Measurements from ENCODE around the gene AGBL4.
"Not testable (repeated sequence)": the region's sequence is repeated elsewhere in the genome, so short reads cannot be mapped to it uniquely, and the experiment has no call there.

AGBL4 gene

GRCh38 chr1:49160677-49161076, 863.1 kb downstream of the AGBL4 start:
- DNase-seq = no peak

GRCh38 chr1:49136738-49137251, 887.0 kb downstream of the AGBL4 start:
- no peak for DNase-seq

GRCh38 chr1:49125746-49126145, 898.0 kb downstream of the AGBL4 start:
- no peak for DNase-seq

GRCh38 chr1:49111931-49112330, 911.8 kb downstream of the AGBL4 start:
- DNase-seq = no peak

GRCh38 chr1:49106445-49106844, 917.3 kb downstream of the AGBL4 start:
- DNase-seq = no peak

- no peak for DNase-seq
These were observed 919.2 kb downstream of the AGBL4 start for GRCh38 chr1:49104575-49104974.

GRCh38 chr1:49102752-49103151, 921.0 kb downstream of the AGBL4 start:
- peak; percentile 35 for DNase-seq

GRCh38 chr1:49098866-49099265, 924.9 kb downstream of the AGBL4 start:
- no peak for DNase-seq

- DNase-seq = no peak
These were observed 937.4 kb downstream of the AGBL4 start for GRCh38 chr1:49086327-49086726.

GRCh38 chr1:49085079-49085478, 938.7 kb downstream of the AGBL4 start:
- DNase-seq = no peak

- DNase-seq = no peak
These were observed 963.0 kb downstream of the AGBL4 start for GRCh38 chr1:49060766-49061165.

- no peak for DNase-seq
These were observed 964.7 kb downstream of the AGBL4 start for GRCh38 chr1:49059087-49059486.

- no peak for DNase-seq
These were observed 971.7 kb downstream of the AGBL4 start for GRCh38 chr1:49052102-49052501.

GRCh38 chr1:49051647-49052046, 972.1 kb downstream of the AGBL4 start:
- no peak for DNase-seq

GRCh38 chr1:49050041-49050440, 973.7 kb downstream of the AGBL4 start:
- no peak for DNase-seq

- no peak for DNase-seq
These were observed 975.6 kb downstream of the AGBL4 start for GRCh38 chr1:49048188-49048587.

GRCh38 chr1:49046305-49046704, 977.4 kb downstream of the AGBL4 start:
- no peak for DNase-seq

- DNase-seq = no peak
These were observed 978.4 kb downstream of the AGBL4 start for GRCh38 chr1:49045371-49045770.

- no peak for DNase-seq
These were observed 987.1 kb downstream of the AGBL4 start for GRCh38 chr1:49036700-49037099.

GRCh38 chr1:49028396-49028795, 995.4 kb downstream of the AGBL4 start:
- no peak for DNase-seq

- no peak for DNase-seq
These were observed 997.4 kb downstream of the AGBL4 start for GRCh38 chr1:49026230-49026811.

GRCh38 chr1:49016030-49016977, 1007.5 kb downstream of the AGBL4 start:
- no peak for DNase-seq

- DNase-seq = no peak
These were observed 1010.7 kb downstream of the AGBL4 start for GRCh38 chr1:49013079-49013478.

- DNase-seq = not testable (repeated sequence)
These were observed 1020.8 kb downstream of the AGBL4 start for GRCh38 chr1:49002981-49003380.

Data from NK-92 treated with Interleukin-12 subunit alpha and Interleukin-12 subunit beta, amount 100 ng/mL, for 24 hours (cell line).